Measurements from ENCODE around the gene DPH5. TPM values are rescaled to one million over a fixed set of nuclear protein-coding genes. Genes with fewer than 3 reads are reported as not detected.

DPH5 gene
- total and polyA plus RNA-seq, 12 donors: 21.7 to 59.1 (median 42.0) TPM

- no peak overlapping the region for H3K27ac ChIP-seq
- intact Hi-C loops (cut with DNase I): no loop called here
These were observed 19.7 kb downstream of the DPH5 start for GRCh38 chr1:101005871-101006270.

GRCh38 chr1:101005183-101005582, 20.4 kb downstream of the DPH5 start:
- H3K36me3 ChIP-seq (replicated peaks in 1 of 2): peaks cover 0 to 4% of the 10 kb centered on the region in 2 donors
- H3K4me1 ChIP-seq (replicated peaks in 1 of 2): peaks cover 0 to 25% of the 10 kb centered on the region in 2 donors
- H3K4me3 ChIP-seq: no peak overlapping the region
- H3K9me3 ChIP-seq (replicated peaks in 1 of 3): no peaks in the 10 kb centered on the region
- no peaks in the 10 kb centered on the region for H3K27me3 ChIP-seq
- TF ChIP-seq, protein P1, sequence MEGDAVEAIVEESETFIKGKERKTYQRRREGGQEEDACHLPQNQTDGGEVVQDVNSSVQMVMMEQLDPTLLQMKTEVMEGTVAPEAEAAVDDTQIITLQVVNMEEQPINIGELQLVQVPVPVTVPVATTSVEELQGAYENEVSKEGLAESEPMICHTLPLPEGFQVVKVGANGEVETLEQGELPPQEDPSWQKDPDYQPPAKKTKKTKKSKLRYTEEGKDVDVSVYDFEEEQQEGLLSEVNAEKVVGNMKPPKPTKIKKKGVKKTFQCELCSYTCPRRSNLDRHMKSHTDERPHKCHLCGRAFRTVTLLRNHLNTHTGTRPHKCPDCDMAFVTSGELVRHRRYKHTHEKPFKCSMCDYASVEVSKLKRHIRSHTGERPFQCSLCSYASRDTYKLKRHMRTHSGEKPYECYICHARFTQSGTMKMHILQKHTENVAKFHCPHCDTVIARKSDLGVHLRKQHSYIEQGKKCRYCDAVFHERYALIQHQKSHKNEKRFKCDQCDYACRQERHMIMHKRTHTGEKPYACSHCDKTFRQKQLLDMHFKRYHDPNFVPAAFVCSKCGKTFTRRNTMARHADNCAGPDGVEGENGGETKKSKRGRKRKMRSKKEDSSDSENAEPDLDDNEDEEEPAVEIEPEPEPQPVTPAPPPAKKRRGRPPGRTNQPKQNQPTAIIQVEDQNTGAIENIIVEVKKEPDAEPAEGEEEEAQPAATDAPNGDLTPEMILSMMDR (IDR thresholded peaks at IDR 0.05): no peak
- TF ChIP-seq POLR2A (IDR thresholded peaks at IDR 0.05): no peak
- no peak for DNase-seq
- WGBS, 4 donors: 94 to 100% (median 97%) methylated on average over 1 of the region's 1 CpG
- intact Hi-C loops (cut with DNase I): no loop called here
- no peak overlapping the region for H3K27ac ChIP-seq

More at GRCh38 chr1:101005871-101006270, 19.7 kb downstream of the DPH5 start:
- Histone ChIP-seq H3K4me1 (replicated peaks in 1 of 2) (peaks cover 0 to 25% of the 10 kb centered on the region in 2 donors), H3K4me3 (no peak overlapping the region), H3K27me3 (no peaks in the 10 kb centered on the region), H3K36me3 (replicated peaks in 1 of 2) (peaks cover 0 to 4% of the 10 kb centered on the region in 2 donors), H3K9me3 (replicated peaks in 1 of 3) (no peaks in the 10 kb centered on the region)
- WGBS, 4 donors: 86 to 90% (median 88%) methylated on average over 4 of the region's 4 CpGs
- TF ChIP-seq, protein P1 (IDR thresholded peaks at IDR 0.05): no peak
- TF ChIP-seq POLR2A (IDR thresholded peaks at IDR 0.05): no peak
- DNase-seq: no peak

DNA sequence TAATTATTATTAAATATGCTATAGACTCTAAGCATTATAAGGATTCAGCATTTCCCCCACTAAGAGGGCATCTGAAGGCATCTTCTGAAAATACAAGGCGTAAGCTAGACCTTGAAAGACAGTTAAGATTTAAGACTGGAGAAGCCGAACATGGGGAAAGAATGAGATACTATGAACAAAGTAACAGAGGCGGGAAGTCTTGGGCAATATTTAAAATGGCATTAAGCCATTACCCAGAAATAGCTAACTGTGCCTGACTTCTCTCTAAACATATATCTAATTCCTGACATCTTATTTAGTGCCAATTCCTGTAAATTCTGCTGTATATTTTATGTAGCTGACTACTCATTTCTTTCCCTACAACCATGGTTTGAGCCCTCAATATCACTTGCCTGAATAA, 20.9 kb downstream of the DPH5 start:
- no peak for DNase-seq
- peaks cover 0 to 4% of the 10 kb centered on the region in 2 donors for H3K36me3 ChIP-seq (replicated peaks in 1 of 2)
- TF ChIP-seq, protein P1 (IDR thresholded peaks at IDR 0.05): no peak
- no peak for TF ChIP-seq POLR2A (IDR thresholded peaks at IDR 0.05)
- H3K27me3 ChIP-seq: no peaks in the 10 kb centered on the region
- intact Hi-C loops (cut with DNase I): no loop called here
- peaks cover 0 to 25% of the 10 kb centered on the region in 2 donors for H3K4me1 ChIP-seq (replicated peaks in 1 of 2)
- H3K27ac ChIP-seq: no peak overlapping the region
- no peak overlapping the region for H3K4me3 ChIP-seq
- H3K9me3 ChIP-seq (replicated peaks in 1 of 3): no peaks in the 10 kb centered on the region
- 46 to 63% (median 57%) methylated on average over 3 of the region's 3 CpGs for WGBS, 4 donors

GRCh38 chr1:101004061-101004460, 21.5 kb downstream of the DPH5 start:
- intact Hi-C loops (cut with DNase I): no loop called here
- Histone ChIP-seq H3K27ac (no peak overlapping the region), H3K4me1 (replicated peaks in 1 of 2) (peaks cover 0 to 25% of the 10 kb centered on the region in 2 donors), H3K36me3 (replicated peaks in 1 of 2) (peaks cover 0 to 4% of the 10 kb centered on the region in 2 donors), H3K9me3 (replicated peaks in 1 of 3) (no peaks in the 10 kb centered on the region), H3K4me3 (no peak overlapping the region), H3K27me3 (no peaks in the 10 kb centered on the region)
- DNase-seq: no peak
- 74 to 88% (median 79%) methylated on average over 1 of the region's 1 CpG for WGBS, 4 donors
- no peak for TF ChIP-seq POLR2A (IDR thresholded peaks at IDR 0.05)
- TF ChIP-seq, protein P1 (IDR thresholded peaks at IDR 0.05): no peak
